GM18867 (cell line): Measurements from ENCODE around the gene GREB1.

Experiments
- ATAC-seq: cut with Tn5 transposase; IDR thresholded peaks from one replicate; pipeline ENCODE4 v1.9.1; 2021; ENCODE audit warnings: mild to moderate bottlenecking, moderate library complexity; ENCODE audit not compliant: unreplicated experiment

The GREB1 gene

GRCh38 chr2:11630855-11631254 is 97.0 kb downstream of the GREB1 start:
- no peak for ATAC-seq

- no peak for ATAC-seq
Observed at GRCh38 chr2:11631462-11631861, 97.6 kb downstream of the GREB1 start.

GRCh38 chr2:11633923-11634478 is 100.2 kb downstream of the GREB1 start:
- no peak for ATAC-seq

- no peak for ATAC-seq
Observed at GRCh38 chr2:11634584-11634983, 100.7 kb downstream of the GREB1 start.

- ATAC-seq: no peak
Observed at GRCh38 chr2:11635141-11635540, 101.3 kb downstream of the GREB1 start.

GRCh38 chr2:11636593-11637295 is 102.9 kb downstream of the GREB1 start:
- ATAC-seq: no peak

GRCh38 chr2:11637546-11637945 is 103.7 kb downstream of the GREB1 start:
- ATAC-seq: no peak

GRCh38 chr2:11639503-11639902 is 105.7 kb downstream of the GREB1 start:
- no peak for ATAC-seq

GRCh38 chr2:11640132-11640531 is 106.3 kb downstream of the GREB1 start:
- no peak for ATAC-seq

GRCh38 chr2:11642972-11643371 is 109.1 kb downstream of the GREB1 start:
- ATAC-seq: no peak

GRCh38 chr2:11644293-11644692 is 110.4 kb downstream of the GREB1 start:
- ATAC-seq: no peak

GRCh38 chr2:11646530-11646929 is 112.7 kb downstream of the GREB1 start:
- ATAC-seq: no peak

- no peak for ATAC-seq
Observed at GRCh38 chr2:11647834-11648600, 114.2 kb downstream of the GREB1 start.

- ATAC-seq: no peak
Observed at GRCh38 chr2:11649093-11649492, 115.2 kb downstream of the GREB1 start.

GRCh38 chr2:11651856-11652548 is 118.2 kb downstream of the GREB1 start:
- no peak for ATAC-seq

GRCh38 chr2:11652553-11652952 is 118.7 kb downstream of the GREB1 start:
- ATAC-seq: no peak

GRCh38 chr2:11655495-11655894 is 121.7 kb downstream of the GREB1 start:
- ATAC-seq: no peak

- no peak for ATAC-seq
Observed at GRCh38 chr2:11656252-11656651, 122.4 kb downstream of the GREB1 start.

GRCh38 chr2:11656671-11657101 is 122.8 kb downstream of the GREB1 start:
- ATAC-seq: no peak

GRCh38 chr2:11657195-11657594 is 123.3 kb downstream of the GREB1 start:
- ATAC-seq: no peak

- no peak for ATAC-seq
Observed at GRCh38 chr2:11657646-11658045, 123.8 kb downstream of the GREB1 start.
